Upper lobe of left lung (tissue), 4 donors: ENCODE results near the gene CCNG2.

Experiments used
- CTCF ChIP-seq, 6 experiments: fragments of 450-650 bp in 4 of 6; fragments of 200-600 bp in 2 of 6; sonication (generic) in 2 of 6; IDR thresholded peaks; one replicate each; pipeline ENCODE4 v1.5.1; 2016 to 2019; ENCODE audit warnings: antibody characterized with exemption in 6 of 6
- EP300 ChIP-seq, 4 donors: sonication (generic); formaldehyde crosslinking; IDR thresholded peaks; one replicate each; pipeline ENCODE4 v1.5.1; 2017; ENCODE audit warnings: antibody characterized with exemption in 4 of 4, control low read depth in 2 of 4
- POLR2A ChIP-seq, 4 donors: fragments of 450-650 bp; IDR thresholded peaks; one replicate each; pipeline ENCODE4 v1.5.1; 2016 to 2017; ENCODE audit warnings: antibody characterized with exemption in 4 of 4, mild to moderate bottlenecking in 2 of 4
- POLR2AphosphoS5 ChIP-seq, 2 donors: sonication (generic); formaldehyde crosslinking; IDR thresholded peaks; one replicate each; pipeline ENCODE4 v1.5.1; 2017; ENCODE audit warnings: antibody characterized with exemption in 2 of 2

GRCh38 chr4:77156912-77157858, at the start of gene CCNG2:
- TF ChIP-seq CTCF (IDR thresholded peaks at IDR 0.05) (peak in 2 of 6 experiments; percentile 8 to 27), EP300 (IDR thresholded peaks at IDR 0.05) (no peak), POLR2A (IDR thresholded peaks at IDR 0.05) (peak in 3 of 4 donors; percentile 57 to 76 (median 62)), POLR2AphosphoS5 (IDR thresholded peaks at IDR 0.05) (peak; percentile 64 to 71)
